Breast epithelium (tissue), 4 donors: ENCODE results near the gene SPTB. TPM values are rescaled to one million over a fixed set of nuclear protein-coding genes. Genes with fewer than 3 reads are reported as not detected.
A peak's percentile ranks its signal among the peaks of the same experiment; 100 is the strongest.

Experiments
- DNase-seq, 2 donors: peaks; one replicate each; pipeline ENCODE4 v3.0.0-alpha.2; 2019; ENCODE audit warnings: low spot score in 2 of 2
- H3K27ac ChIP-seq, 2 donors: fragments of 200-600 bp; sonication (generic) in 1 of 2; one replicate each; pipeline ENCODE4 v1.5.1; 2016 to 2019; ENCODE audit warnings: mild to moderate bottlenecking in 1 of 2
- H3K27me3 ChIP-seq, 2 donors: fragments of 200-600 bp; sonication (generic) in 1 of 2; one replicate each; pipeline versions ENCODE4 v1.5.1 to v1.6.0; 2017 to 2019; ENCODE audit warnings: control low read depth in 1 of 2, mild to moderate bottlenecking in 1 of 2
- H3K36me3 ChIP-seq: fragments of 200-600 bp; one replicate; pipeline ENCODE4 v1.5.1; 2019
- H3K4me1 ChIP-seq, 2 donors: fragments of 200-600 bp; sonication (generic); one replicate each; pipeline ENCODE4 v1.5.1; 2016 to 2019; ENCODE audit warnings: control low read depth in 1 of 2
- H3K4me3 ChIP-seq, 3 donors: fragments of 200-600 bp; sonication (generic); 1 replicate in 2 of 3; 2 replicates in 1 of 3; pipeline ENCODE4 v1.5.1; 2016 to 2019; ENCODE audit warnings: mild to moderate bottlenecking in 3 of 3, moderate library complexity in 2 of 3
- H3K9me3 ChIP-seq, 2 donors: fragments of 200-600 bp; sonication (generic) in 1 of 2; one replicate each; pipeline ENCODE4 v1.5.1; 2016 to 2019; ENCODE audit warnings: control low read depth in 1 of 2
- CTCF ChIP-seq, 3 donors: fragments of 450-650 bp; IDR thresholded peaks; one replicate each; pipeline ENCODE4 v1.5.1; 2016 to 2017; ENCODE audit warnings: antibody characterized with exemption in 3 of 3, mild to moderate bottlenecking in 3 of 3, moderate library complexity in 3 of 3
- POLR2A ChIP-seq: fragments of 450-650 bp; IDR thresholded peaks from one replicate; pipeline ENCODE4 v1.6.1; 2016; ENCODE audit warnings: antibody characterized with exemption, mild to moderate bottlenecking, moderate library complexity
- POLR2AphosphoS5 ChIP-seq, 3 donors: sonication (generic); formaldehyde crosslinking; IDR thresholded peaks; one replicate each; pipeline ENCODE4 v1.6.1; 2017; ENCODE audit warnings: antibody characterized with exemption in 3 of 3
- intact Hi-C: fragments of 100-400 bp; cut with DNase I; formaldehyde crosslinking; loops from one replicate; pipeline ENCODE4 v1.15.1; 2023; ENCODE audit warnings: low total_unique reads
- total RNA-seq, 3 donors: library from RNA; depleted of rRNA; stranded (reverse); fragments of >200 nt; gene quantifications; one replicate each; pipeline ENCODE4 v1.1.0, GENCODE V29; 2016

SPTB gene
- total RNA-seq, 3 donors from 2014 or later: 0.88 to 2.6 (median 2.1) TPM

GRCh38 chr14:64711039-64711438, 168.7 kb downstream of the SPTB start:
- peaks cover 0 to 16% of the 10 kb centered on the region in 2 donors for H3K9me3 ChIP-seq
- no peak overlapping the region for H3K27ac ChIP-seq
- intact Hi-C loops: no loop called here
- no peak overlapping the region for H3K4me3 ChIP-seq
- DNase-seq: no peak
- TF ChIP-seq CTCF (IDR thresholded peaks at IDR 0.05): no peak
- TF ChIP-seq POLR2AphosphoS5 (IDR thresholded peaks at IDR 0.05): no peak
- no peak for TF ChIP-seq POLR2A
- peaks cover 6 to 21% of the 10 kb centered on the region in 2 donors for H3K4me1 ChIP-seq
- H3K27me3 ChIP-seq: no peaks in the 10 kb centered on the region
- no peaks in the 10 kb centered on the region for H3K36me3 ChIP-seq

- Histone ChIP-seq H3K4me1 (peaks cover 0 to 18% of the 10 kb centered on the region in 2 donors), H3K9me3 (peaks cover 0 to 15% of the 10 kb centered on the region in 2 donors)
These were observed 170.6 kb downstream of the SPTB start for GRCh38 chr14:64709126-64709525.

GRCh38 chr14:64708148-64709004, 171.3 kb downstream of the SPTB start:
- no peaks in the 10 kb centered on the region for H3K36me3 ChIP-seq
- peaks cover 0 to 9% of the 10 kb centered on the region in 2 donors for H3K9me3 ChIP-seq
- H3K4me1 ChIP-seq: peaks cover 0 to 18% of the 10 kb centered on the region in 2 donors
- no peaks in the 10 kb centered on the region for H3K27me3 ChIP-seq
- H3K27ac ChIP-seq: peak overlapping the region; percentile 85
- intact Hi-C loops: no loop called here
- peak overlapping the region in 1 of 3 donors; percentile 39 for H3K4me3 ChIP-seq
- TF ChIP-seq CTCF (IDR thresholded peaks at IDR 0.05) (no peak), POLR2AphosphoS5 (IDR thresholded peaks at IDR 0.05) (no peak), POLR2A (no peak)
- DNase-seq: no peak

More at GRCh38 chr14:64709126-64709525, 170.6 kb downstream of the SPTB start:
- intact Hi-C loops: no loop called here
- no peak for DNase-seq
- Histone ChIP-seq H3K36me3 (no peaks in the 10 kb centered on the region), H3K27ac (peak overlapping the region; percentile 85), H3K27me3 (no peaks in the 10 kb centered on the region), H3K4me3 (peak overlapping the region in 1 of 3 donors; percentile 39)
- TF ChIP-seq POLR2AphosphoS5 (IDR thresholded peaks at IDR 0.05) (no peak), CTCF (IDR thresholded peaks at IDR 0.05) (no peak), POLR2A (no peak)

- no peak for TF ChIP-seq POLR2AphosphoS5 (IDR thresholded peaks at IDR 0.05)
- no peak for TF ChIP-seq POLR2A
- no peak for TF ChIP-seq CTCF (IDR thresholded peaks at IDR 0.05)
- Histone ChIP-seq H3K27ac (peak overlapping the region; percentile 85 to 94), H3K4me1 (peaks cover 0 to 18% of the 10 kb centered on the region in 2 donors), H3K4me3 (no peak overlapping the region), H3K9me3 (peaks cover 0 to 1% of the 10 kb centered on the region in 2 donors), H3K36me3 (no peaks in the 10 kb centered on the region), H3K27me3 (no peaks in the 10 kb centered on the region)
- intact Hi-C loops: no loop called here
- no peak for DNase-seq
These were observed 172.0 kb downstream of the SPTB start for GRCh38 chr14:64707661-64708060.

GRCh38 chr14:64706593-64707193, 173.0 kb downstream of the SPTB start:
- DNase-seq: no peak
- peak overlapping the region; percentile 85 to 94 for H3K27ac ChIP-seq
- H3K36me3 ChIP-seq: no peaks in the 10 kb centered on the region
- no peaks in the 10 kb centered on the region for H3K9me3 ChIP-seq
- H3K4me1 ChIP-seq: peaks cover 0 to 18% of the 10 kb centered on the region in 2 donors
- peak overlapping the region in 2 of 3 donors; percentile 78 to 82 for H3K4me3 ChIP-seq
- no peaks in the 10 kb centered on the region for H3K27me3 ChIP-seq
- TF ChIP-seq POLR2A: no peak
- intact Hi-C loops: no loop called here
